Measurements from ENCODE around the gene STK11IP.

STK11IP gene

DNA sequence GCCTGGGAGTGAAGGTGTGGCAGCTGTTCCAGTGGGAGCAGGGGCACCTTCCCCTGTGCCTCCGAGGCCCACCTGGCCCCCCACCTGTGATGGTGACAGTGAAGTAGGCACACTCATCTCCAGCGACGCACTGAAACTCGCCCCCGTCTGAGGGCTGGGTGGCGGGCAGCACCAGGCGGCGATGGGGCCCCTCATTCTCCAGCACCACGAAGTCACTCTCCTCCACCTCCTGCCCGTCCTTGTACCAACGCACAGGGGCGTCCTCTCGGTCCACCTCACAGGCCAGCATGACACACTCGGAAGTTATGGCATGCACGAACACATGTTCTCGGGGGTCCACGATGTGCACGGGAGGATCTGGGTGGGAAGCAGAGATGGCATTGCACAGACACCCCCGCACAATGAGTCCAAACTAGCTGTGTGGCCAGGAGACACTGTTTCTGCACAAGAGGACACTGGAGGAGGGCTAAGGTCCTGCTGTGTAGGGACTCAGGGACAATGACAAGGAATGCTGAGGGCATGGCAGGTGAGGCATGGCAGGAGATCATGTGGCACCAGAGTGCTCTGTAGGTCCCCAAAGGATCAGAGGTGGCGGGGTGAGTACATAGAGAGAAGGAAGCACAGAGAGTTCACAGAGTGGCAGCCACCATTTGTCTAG, 34.3 kb upstream of the STK11IP start:
- no peak for DNase-seq

DNA sequence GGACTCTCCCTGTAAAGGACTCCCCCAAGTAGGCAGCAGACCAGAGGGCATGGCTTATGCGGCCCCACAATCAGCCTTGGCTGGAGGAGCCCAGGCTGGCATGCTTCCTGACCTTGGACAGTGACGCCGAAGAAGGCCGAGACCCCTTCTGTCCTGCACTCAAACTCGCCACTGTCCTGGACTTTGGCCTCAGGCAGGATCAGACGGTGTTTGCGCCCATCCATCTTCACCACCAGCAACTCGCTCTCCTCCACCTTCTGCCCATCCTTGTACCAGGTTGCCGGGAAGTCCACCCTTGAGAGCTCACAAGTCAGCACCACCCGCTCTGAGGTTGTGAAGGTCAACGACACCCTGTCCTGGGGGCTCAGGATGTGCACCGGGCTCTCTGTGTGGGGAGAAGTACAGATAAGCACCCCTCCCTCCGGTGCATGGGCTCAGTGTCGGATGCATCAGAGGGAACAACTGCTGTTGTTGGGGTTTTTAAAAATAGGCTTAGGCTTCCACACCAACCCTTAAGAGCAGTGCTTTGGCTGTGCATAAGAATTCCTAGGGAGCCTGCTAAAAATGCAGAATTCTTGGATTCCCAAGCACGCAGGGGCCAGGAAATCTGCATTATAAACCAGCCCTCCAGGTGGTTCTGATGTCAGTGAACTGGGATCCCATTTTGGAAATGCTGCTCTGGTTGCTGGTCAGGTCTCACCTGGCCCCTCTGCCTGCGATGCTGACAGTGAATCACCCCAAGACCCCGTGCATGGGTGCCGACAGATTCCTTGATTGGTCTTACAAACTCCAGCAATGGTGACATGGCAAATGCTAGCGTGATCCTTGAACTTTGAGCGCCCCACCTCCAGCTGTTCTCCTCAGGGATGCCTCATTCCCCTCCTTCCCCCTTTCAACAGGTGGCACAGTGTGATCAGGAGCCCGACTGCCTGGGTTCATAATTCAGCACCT, 32.3 kb upstream of the STK11IP start:
- no peak for DNase-seq

DNA sequence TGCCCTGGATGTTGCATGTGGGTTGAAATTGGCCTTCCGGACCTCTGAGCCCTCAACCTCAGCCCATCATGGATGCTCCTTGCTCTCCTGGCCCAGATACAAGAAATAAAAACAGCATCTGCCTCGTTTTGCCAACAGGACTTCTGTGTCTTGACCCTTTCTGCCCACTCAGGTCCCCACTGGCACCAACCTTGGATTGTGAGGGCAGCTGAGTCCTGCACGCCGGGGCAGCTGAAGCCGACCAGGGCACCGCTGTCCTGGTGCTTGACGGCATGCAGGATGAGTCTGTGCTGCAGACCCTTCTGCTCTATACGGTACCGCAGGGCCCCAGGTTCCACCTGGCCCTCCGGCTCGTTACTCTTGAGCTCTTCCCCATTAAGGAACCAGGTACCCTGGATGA, 31.0 kb upstream of the STK11IP start:
- DNase-seq = no peak

DNA sequence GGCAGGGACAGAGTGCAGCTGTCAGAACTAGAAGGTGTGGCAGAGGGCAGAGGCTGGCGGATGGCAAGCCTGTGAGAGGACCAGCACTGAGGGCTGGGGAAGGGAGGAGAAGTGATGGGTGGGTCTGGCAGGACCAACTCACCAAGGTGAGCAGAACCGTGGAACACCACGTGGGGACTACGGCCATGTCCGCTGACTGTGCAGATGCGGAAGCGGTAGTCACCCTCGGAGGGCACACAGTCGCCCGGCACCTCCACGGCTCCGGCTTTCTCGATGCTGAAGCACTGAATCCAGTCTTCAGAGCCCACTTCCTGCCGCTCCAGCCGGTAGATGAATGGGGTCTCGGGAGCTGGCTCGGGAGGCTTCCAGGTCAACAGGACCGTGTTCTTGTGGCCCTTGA, 30.5 kb upstream of the STK11IP start:
- no peak for DNase-seq

DNA sequence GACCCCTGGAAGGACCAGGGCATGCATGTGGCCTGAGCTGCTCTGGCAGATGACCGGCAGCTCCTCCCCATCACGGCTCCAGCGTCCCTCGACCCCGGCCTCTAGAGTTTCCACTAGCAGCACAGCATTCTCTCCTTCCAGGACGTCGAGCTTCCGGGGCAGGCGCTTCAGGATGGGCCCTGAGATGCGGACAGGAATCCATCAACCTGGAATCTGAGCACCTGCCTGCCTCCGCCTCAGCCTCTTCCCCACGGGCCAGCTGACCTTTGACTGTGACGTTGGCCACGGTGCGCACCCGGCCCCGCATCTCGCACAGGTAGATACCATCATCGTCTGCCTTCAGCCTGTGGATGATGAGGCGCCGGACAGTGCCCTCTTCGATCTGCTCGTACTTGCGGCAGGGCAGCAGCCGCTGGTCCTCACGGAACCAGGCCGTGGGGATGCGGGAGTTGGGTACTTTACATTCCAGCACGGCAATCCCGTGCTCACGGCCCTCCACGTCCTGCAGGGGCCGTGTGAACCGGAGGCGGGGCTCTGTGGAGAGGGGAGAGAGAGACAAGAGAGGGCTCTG, 29.8 kb upstream of the STK11IP start:
- DNase-seq = no peak

DNA sequence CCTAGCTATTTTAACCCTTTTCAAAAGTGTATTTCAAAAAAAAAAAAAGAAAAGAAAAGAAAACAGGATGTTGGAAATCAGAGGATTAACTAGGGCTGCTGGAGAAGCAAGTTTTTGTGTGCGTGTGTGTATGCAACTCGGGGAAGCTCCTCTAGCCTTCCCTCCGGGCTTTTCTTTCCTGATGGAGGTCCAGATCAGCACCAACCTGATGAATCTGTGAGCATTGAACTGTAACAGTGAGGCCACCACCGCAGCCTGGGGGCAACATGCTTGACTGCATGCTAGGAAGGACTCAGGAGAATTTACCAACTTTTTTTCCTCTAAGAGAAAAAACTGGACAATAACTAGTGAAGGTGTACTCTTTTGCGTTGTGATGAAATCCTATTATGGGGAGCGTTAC, 28.6 kb upstream of the STK11IP start:
- DNase-seq = no peak

DNA sequence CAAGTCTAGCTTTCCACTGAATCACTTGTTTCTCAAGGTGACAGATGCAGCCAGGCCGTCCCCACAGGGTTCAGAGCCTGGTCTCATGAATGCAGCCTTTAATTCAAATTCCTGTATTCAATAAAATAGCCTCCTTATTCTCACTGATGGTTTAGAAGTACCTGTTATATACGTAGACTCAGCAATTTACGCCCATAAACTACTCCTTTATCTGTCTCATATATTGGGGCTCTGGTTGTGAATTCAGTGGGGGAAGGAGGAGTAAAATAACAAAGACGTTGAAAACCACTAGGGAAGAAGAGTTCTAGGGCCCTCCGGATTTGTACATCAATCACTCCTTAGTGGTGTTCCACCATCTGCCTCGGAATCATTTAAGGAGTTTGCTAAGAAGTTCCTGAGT, 28.0 kb upstream of the STK11IP start:
- DNase-seq = no peak

DNA sequence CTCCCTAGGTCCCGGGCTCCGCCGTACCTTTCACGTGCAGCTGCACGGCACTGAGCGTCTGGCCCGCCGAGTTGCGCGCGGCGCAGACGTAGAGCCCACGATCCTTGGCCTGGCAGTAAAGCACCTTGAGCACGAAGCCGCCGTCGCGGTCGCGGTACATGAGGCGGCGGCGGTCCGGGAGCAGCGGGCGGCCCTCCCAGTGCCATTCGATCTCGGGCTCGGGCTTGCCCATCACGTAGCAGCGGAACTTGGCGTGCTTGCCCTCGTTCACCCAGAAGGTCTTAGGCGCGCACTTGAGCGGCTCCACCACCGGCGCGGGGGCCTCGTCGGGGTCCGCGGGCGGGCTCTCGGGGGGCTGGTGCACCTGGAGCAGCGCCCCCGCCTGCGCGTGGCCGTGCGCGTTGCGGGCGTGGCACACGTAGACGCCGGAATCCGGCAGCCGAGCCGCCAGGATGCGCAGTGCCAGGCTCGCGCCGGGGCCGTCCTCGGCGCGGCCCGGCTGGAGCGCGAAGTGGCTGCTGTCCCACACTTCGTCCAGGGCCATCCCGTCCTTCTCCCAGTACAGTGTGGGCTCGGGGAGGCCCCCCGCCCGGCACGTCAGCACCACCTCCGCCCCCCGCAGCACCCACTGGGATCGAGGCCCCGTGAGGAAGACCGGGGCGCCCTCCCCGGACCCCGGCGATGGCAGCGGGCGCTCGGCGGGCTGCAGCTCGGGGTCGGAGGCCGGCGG, 27.3 kb upstream of the STK11IP start:
- no peak for DNase-seq

DNA sequence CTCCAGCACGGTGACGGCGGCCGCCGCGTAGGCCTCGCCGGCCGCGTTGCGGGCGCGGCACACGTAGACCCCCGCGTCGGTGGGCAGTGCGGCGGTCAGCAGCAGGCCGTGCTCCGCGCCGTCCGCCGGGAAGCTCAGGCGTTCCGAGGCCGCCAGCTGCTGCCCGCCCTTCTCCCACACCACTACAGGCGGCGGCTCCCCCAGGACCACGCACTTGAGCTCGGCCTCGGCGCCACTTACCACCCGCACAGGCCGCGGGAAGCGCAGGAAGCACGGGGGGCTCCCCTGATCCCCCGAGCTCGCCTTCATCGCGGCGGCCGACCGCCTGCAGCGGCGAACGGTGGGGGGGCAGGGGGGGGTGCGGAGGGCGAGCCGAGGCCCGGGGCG, 26.7 kb upstream of the STK11IP start:
- DNase-seq = no peak

DNA sequence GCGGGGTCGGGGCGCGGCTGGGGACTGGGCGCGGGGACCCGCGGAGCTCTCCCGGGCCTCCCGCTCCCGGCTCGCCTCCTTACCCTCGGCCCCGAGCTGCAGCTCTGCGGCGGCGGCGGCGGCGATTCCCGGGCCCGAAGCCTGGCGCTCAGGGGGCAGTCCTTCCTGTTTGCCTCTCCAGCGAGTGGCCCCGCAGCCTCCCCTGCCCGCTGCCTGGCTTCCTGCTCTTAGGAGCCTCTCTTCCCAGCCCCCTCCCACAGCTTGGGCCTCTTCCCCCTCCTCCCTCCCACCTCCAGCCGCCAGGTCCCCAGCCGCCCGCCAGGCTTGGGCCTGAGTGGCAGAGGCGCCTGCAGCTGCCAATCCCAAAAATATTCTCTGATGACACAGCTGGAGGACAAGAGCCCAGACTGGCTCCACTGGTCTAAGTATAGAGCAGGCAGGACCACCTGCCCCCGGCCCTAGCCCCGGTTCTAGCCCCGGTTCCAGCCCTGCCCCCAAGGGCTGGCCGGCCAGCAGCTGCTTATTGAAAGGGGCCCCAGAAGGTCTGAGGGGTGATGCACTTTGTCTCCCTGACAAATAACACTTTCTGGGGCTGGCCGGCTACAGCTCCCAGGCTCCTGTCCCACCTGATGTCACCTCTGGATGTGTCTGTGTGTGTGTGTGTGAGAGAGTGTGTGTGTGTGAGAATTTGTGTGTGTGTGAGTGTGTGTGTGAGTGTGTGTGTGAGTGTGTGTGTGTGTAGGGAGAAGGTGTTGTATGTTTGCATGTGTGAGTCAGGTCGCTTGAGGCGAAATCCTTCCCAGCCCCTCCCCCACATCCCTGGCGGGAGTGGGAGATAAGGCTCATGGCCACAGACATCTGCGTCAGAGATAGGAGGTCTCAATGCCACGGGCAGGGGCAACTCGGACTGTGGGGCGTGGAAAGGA, 26.1 kb upstream of the STK11IP start, which contains the start of gene OBSL1:
TSS of gene OBSL1 (minus strand) at position 229 of the 926 bp plus-strand sequence. CDS start 307 bp downstream, outside the sequence.
- peak; percentile 79 for DNase-seq

DNA sequence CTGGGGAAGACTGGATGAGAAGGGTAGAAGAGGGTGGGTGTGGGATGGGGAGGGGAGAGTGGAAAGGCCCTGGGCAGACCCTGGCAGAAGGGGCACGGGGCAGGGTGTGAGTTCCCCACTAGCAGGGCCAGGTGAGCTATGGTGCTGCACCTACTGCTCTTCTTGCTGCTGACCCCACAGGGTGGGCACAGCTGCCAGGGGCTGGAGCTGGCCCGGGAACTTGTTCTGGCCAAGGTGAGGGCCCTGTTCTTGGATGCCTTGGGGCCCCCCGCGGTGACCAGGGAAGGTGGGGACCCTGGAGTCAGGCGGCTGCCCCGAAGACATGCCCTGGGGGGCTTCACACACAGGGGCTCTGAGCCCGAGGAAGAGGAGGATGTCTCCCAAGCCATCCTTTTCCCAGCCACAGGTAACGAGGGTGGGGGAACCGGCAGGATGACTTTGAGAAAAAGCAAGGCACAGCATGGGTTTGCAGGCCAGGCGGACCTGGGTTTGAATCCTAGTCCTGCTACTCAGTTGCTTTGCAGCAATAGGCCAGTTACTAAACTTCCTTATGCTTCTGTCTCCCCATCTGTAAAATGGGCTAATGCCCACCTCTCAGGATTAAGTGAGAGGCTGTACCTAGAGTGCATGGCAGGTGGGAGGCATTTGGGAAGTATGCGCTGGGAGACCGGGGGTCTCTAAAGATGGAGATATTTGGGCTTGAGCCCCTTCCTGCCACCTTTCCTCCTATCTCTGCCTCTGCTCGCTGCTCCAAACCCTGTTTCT, 25.2 kb upstream of the STK11IP start, which contains the start of gene INHA:
TSS of gene INHA (plus strand) at position 74 of the 765 bp plus-strand sequence. CDS start at position 139, 65 bp downstream.
- DNase-seq = no peak

DNA sequence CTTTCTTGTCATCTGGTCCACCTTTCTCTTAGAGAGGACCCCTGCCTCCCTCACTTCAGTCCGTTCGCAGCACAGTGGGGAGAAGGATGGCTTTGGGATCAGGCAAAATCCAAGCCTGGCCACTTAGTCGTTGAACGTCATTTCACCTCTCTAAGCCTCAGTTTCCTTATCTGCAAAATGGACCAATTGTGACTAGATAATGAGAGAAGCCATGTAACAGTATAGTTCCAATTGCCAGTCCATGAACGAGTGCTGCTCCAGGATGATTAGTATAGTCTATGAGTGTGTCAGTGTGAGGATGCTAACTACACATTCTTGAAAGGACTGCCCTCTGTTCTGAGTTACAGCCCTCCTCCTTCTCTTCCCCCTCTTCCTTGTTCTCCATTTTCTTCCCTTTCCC, 24.5 kb upstream of the STK11IP start:
- peak; percentile 52 for DNase-seq

DNA sequence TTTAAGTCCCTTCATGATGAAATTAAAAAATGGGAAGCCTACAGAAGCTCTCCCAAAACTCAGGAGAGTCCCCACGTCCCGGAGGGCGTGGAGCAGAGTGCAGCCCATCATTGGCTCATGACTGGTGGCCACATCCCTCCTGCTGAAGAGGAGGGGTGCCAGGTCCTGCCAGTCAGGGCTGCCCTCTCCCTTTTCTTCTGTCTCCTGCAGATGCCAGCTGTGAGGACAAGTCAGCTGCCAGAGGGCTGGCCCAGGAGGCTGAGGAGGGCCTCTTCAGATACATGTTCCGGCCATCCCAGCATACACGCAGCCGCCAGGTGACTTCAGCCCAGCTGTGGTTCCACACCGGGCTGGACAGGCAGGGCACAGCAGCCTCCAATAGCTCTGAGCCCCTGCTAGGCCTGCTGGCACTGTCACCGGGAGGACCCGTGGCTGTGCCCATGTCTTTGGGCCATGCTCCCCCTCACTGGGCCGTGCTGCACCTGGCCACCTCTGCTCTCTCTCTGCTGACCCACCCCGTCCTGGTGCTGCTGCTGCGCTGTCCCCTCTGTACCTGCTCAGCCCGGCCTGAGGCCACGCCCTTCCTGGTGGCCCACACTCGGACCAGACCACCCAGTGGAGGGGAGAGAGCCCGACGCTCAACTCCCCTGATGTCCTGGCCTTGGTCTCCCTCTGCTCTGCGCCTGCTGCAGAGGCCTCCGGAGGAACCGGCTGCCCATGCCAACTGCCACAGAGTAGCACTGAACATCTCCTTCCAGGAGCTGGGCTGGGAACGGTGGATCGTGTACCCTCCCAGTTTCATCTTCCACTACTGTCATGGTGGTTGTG, 23.0 kb upstream of the STK11IP start:
- no peak for DNase-seq

DNA sequence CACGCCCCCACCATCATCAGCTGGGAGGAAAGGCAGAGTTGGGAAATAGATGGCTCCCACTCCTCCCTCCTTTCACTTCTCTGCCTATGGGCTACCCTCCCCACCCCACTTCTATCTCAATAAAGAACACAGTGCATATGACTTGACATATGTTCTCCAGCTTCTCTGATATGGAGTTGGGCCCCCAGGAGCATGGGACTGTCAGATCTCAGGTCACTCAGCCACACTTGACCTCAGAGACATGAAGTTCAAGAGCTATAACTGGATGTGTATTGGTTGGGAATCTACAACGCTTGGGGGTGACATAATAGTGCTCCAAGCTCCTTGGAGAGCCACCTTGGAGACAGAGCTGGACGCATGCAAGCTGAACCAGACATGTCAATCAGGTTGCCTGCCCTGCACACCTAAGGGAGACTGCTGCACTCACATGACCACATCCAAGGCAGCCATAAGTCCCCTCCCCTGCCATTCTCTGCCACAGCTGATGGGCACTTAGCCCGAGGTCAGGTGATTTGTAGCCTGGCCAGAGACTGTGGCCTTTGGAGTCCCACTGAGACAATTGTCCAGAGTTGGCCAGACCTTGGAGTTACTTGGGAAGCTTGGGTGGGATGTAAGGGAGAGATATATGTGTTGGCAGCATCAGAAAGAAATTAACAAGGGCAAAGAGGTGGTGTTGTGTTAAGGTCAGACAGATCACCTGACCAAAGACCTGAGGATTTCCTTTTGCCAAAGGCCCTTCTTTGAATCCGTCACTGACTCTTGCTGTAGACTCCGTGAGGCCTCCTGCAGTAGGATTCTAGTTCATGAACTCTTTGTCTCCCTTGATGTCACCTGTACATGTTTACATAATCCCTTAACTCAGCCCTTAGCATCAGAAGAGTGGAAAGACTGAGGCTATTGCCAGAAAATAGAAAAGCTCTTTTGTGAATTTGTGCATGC, 21.8 kb upstream of the STK11IP start:
- DNase-seq = peak; percentile 10

DNA sequence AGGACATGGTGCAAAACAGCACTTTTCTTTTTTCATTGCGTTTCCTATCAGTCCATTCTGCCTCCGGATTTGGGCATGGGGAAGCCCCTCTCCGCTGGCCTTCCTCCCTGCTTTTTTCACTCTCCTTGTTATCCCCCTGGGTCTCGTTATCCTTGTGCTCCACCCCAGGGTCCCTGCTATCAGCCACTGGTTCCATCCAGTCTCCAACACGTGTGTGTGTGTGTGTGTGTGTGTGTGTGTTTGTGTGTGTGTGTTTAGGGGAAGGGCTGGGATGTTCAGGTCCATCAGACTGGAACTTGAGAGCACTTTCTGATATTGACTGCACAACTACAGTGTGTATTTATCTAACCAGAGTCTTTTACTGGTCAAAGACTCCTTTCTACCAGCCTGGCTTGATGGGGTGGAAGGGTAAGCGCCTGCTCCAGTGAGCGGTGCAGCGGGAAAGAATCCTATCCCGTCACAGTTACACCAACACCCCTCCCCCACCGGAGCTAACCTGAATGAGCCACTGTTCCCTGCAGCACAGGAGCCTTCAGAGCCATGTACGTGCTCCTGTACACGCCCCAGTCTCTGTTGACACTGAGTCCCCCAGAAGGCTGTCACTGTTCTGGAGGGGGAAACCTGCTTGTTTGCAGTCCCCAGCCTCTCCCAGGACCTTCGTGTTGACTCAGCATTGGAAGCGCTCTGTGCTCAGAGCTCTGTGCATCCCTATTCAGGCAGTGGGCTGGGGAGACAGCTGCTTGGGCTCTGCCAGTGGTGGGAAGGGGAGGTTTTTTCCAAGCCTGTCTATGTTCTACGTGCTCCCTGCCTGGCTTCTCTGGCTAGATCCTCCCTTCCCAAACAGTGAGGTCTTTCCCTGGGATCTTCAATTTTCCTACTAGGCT, 20.9 kb upstream of the STK11IP start:
- DNase-seq = peak; percentile 43

DNA sequence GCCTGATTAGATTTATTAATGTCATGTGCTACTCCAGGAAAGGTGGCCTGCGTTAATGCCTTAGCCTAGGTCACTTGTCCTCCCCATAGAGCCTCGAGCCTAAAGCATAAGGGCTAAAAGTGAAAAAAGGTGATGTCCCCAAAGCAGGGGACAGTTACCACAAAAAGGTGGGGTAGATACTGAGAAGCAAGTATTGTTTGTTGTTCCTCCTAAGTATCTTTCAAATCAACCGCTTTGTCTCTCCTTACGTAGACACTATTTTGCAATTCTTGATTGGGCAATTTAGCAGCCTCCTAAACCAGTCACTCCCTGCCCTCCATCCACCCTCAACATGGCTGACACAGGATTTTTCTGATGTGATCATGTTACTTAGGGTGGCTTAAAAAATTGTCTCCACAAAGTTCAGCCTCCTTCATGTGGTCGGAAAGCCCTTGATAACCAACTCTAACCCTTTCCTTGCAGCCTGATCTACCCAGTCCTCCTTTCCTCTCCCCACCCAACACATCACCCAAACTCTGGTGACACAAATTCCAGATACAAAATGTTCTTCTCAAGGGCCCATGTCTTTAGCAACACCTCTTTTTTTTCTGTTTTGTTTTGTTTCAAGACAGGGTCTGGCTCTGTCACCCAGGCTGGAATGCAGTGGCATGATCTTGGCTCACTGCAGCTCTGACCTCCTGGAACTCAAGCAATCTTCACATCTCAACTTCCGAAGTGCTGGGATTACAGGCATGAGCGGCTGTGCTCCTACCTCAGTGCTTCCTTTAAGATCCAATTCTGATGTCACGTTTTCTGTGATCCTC, 18.6 kb upstream of the STK11IP start:
- no peak for DNase-seq

DNA sequence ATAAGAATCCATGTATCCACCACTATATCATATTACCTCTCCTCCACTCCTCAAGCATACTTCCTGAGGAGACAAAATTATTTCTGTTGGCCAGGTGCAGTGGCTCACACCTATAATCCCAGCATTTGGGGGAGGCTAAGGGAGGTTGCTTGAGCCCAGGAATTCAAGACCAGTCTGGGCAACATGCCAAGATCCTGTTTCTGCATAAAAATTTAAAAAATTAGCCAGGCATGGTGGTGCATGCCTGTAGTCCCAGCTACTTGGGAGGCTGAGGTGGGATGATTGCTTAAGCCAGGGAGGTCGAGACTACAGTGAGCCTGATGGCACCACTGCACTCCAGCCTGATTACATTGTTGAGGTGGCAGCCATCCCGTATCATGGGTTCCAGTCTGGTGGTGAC, 16.3 kb upstream of the STK11IP start:
- DNase-seq = no peak
